RWPE2 (cell line): Measurements from ENCODE around the gene ACOT7.

Source experiments
- ATAC-seq: fragments of 200-7000 bp; cut with Tn5 transposase; 3 replicates; pipeline ENCODE4 v1.9.1; 2021; ENCODE audit warnings: low read depth
- DNase-seq: peaks from one replicate; pipeline ENCODE4 v3.0.0-alpha.2; 2020; ENCODE audit warnings: low spot score
- H3K27ac ChIP-seq: fragments of 450-650 bp; 2 replicates; pipeline ENCODE4 v1.5.1; 2017; ENCODE audit warnings: mild to moderate bottlenecking; ENCODE audit not compliant: poor library complexity, severe bottlenecking
- H3K27me3 ChIP-seq: fragments of 250-450 bp; sonication (Bioruptor Pico); 2 replicates; pipeline ENCODE4 v1.5.1; 2021; ENCODE audit warnings: mild to moderate bottlenecking, moderate library complexity; ENCODE audit not compliant: insufficient read depth, poor library complexity, severe bottlenecking
- H3K36me3 ChIP-seq: fragments of 250-450 bp; sonication (Bioruptor Pico); 2 replicates; pipeline ENCODE4 v1.5.1; 2020; ENCODE audit warnings: low read depth, mild to moderate bottlenecking, moderate library complexity
- H3K4me1 ChIP-seq: fragments of 250-450 bp; sonication (Bioruptor Pico); 2 replicates; pipeline ENCODE4 v1.5.1; 2021; ENCODE audit warnings: mild to moderate bottlenecking, moderate library complexity; ENCODE audit not compliant: insufficient read depth, poor library complexity, severe bottlenecking
- H3K4me3 ChIP-seq: fragments of 250-450 bp; sonication (Bioruptor Pico); 2 replicates; pipeline ENCODE4 v1.5.1; 2021; ENCODE audit warnings: mild to moderate bottlenecking, moderate library complexity; ENCODE audit not compliant: severe bottlenecking
- H3K9me3 ChIP-seq: fragments of 250-450 bp; sonication (Bioruptor Pico); 2 replicates; pipeline ENCODE4 v1.5.1; 2021; ENCODE audit warnings: mild to moderate bottlenecking, moderate library complexity; ENCODE audit not compliant: severe bottlenecking
- CTCF ChIP-seq: fragments of 450-650 bp; IDR thresholded peaks from one replicate; pipeline ENCODE4 v1.5.1; 2017; ENCODE audit warnings: mild to moderate bottlenecking, moderate library complexity; ENCODE audit not compliant: poor library complexity, severe bottlenecking

The ACOT7 gene

GRCh38 chr1:6351480-6352137 is 42.0 kb downstream of the ACOT7 start:
- Histone ChIP-seq H3K9me3 (no peaks in the 10 kb centered on the region), H3K4me3 (no peak overlapping the region), H3K27me3 (no peaks in the 10 kb centered on the region), H3K27ac (peak overlapping the region; percentile 64), H3K36me3 (peaks cover 15% of the 10 kb centered on the region), H3K4me1 (peaks cover 49% of the 10 kb centered on the region)
- ATAC-seq (peak; percentile 7; the same call in 2 of the 3 replicates), DNase-seq (peak; percentile 74)
- TF ChIP-seq CTCF: no peak

- Histone ChIP-seq H3K27me3 (no peaks in the 10 kb centered on the region), H3K4me1 (peaks cover 49% of the 10 kb centered on the region), H3K27ac (peak overlapping the region; percentile 64), H3K9me3 (no peaks in the 10 kb centered on the region), H3K36me3 (peaks cover 15% of the 10 kb centered on the region), H3K4me3 (no peak overlapping the region)
- ATAC-seq (peak; percentile 72), DNase-seq (peak; percentile 92)
- TF ChIP-seq CTCF: no peak
Measured at GRCh38 chr1:6350416-6351088, 43.0 kb downstream of the ACOT7 start.

- no peak overlapping the region for H3K4me3 ChIP-seq
Measured at GRCh38 chr1:6349254-6349943, 44.2 kb downstream of the ACOT7 start.

GRCh38 chr1:6348511-6349191 is 44.9 kb downstream of the ACOT7 start:
- H3K4me1 ChIP-seq: peaks cover 48% of the 10 kb centered on the region
- H3K4me3 ChIP-seq: no peak overlapping the region
- ATAC-seq (peak; percentile 8; the same call in 1 of the 3 replicates), DNase-seq (peak; percentile 47)
- no peaks in the 10 kb centered on the region for H3K9me3 ChIP-seq
- H3K27ac ChIP-seq: peak overlapping the region; percentile 64
- TF ChIP-seq CTCF: no peak
- no peaks in the 10 kb centered on the region for H3K27me3 ChIP-seq
- H3K36me3 ChIP-seq: peaks cover 20% of the 10 kb centered on the region

More at GRCh38 chr1:6349254-6349943, 44.2 kb downstream of the ACOT7 start:
- H3K36me3 ChIP-seq: peaks cover 20% of the 10 kb centered on the region
- ATAC-seq: no peak
- DNase-seq: peak; percentile 56
- peaks cover 49% of the 10 kb centered on the region for H3K4me1 ChIP-seq
- no peaks in the 10 kb centered on the region for H3K27me3 ChIP-seq
- no peak for TF ChIP-seq CTCF
- peak overlapping the region; percentile 64 for H3K27ac ChIP-seq
- no peaks in the 10 kb centered on the region for H3K9me3 ChIP-seq
